ENCODE data around the gene IL9.

- no peak for TF ChIP-seq POLR2A (IDR thresholded peaks at IDR 0.05)
- no peak for TF ChIP-seq CTCF (IDR thresholded peaks at IDR 0.05)
Observed at GRCh38 chr5:135866016-135866415, 29.6 kb downstream of the IL9 start.
